Epithelial cell of alveolus of lung (primary cell): ENCODE results near the gene CXCL6. TPM values are rescaled to one million over a fixed set of nuclear protein-coding genes. Genes with fewer than 3 reads are reported as not detected.

Experiments used
- total RNA-seq: library from RNA; depleted of rRNA; stranded (reverse); fragments of >200 nt; gene quantifications from 2 replicates; pipeline ENCODE4 v1.2.1, GENCODE V29; 2015

CXCL6 gene
- total RNA-seq = 48.4 and 374 TPM in 2 replicates

GRCh38 chr4:73836373-73837279, at the start of gene CXCL6:
Gene CXCL6, plus strand, starts transcription at chr4:73836678. Its CDS starts 73 bp downstream, at chr4:73836751.

GRCh38 chr4:73853246-73853704, 16.8 kb downstream of the CXCL6 start, which contains the start of gene PF4V1:
Gene PF4V1, plus strand, starts transcription at chr4:73853296. Its CDS starts 67 bp downstream, at chr4:73853363.

GRCh38 chr4:73869130-73870055, 32.9 kb downstream of the CXCL6 start, which contains the start of gene CXCL1:
Gene CXCL1, plus strand, starts transcription at chr4:73869393. Its CDS starts 78 bp downstream, at chr4:73869471.

Other genes with a start within 250 kb of the CXCL6 start
- 0.26 TPM in 1 of 2 replicates, not detected in the other for gene RASSF6, start 216.2 kb upstream of the CXCL6 start, total RNA-seq
- 10.5 and 842 TPM in 2 replicates for gene CXCL8, start 96.1 kb upstream of the CXCL6 start, total RNA-seq
- 1.3 TPM in 1 of 2 replicates, not detected in the other for gene PF4V1, start 16.6 kb downstream of the CXCL6 start, total RNA-seq
- gene CXCL1, start 32.7 kb downstream of the CXCL6 start, total RNA-seq = 55.1 and 534 TPM in 2 replicates
- gene PF4, start 145.3 kb downstream of the CXCL6 start, total RNA-seq = 1.8 TPM in 1 of 2 replicates, not detected in the other
- 1.2 TPM in 1 of 2 replicates, not detected in the other for gene PPBP, start 151.5 kb downstream of the CXCL6 start, total RNA-seq
- gene CXCL5, start 162.0 kb downstream of the CXCL6 start, total RNA-seq = 10.9 and 144 TPM in 2 replicates
- gene CXCL3, start 202.0 kb downstream of the CXCL6 start, total RNA-seq = 6.5 and 66.3 TPM in 2 replicates